Endothelial cell of umbilical vein (primary cell): ENCODE measurements around the gene MISP. TPM values are rescaled to one million over a fixed set of nuclear protein-coding genes. Genes with fewer than 3 reads are reported as not detected.

Experiments
- BruUV-seq: library from RNA; stranded (reverse); fragments of 400-500 nt; replicated peaks from 2 replicates; lab custom pipeline; 2021; lab: Mats Ljungman, UMichigan
- CTCF ChIA-PET: fragments of 300-600, 350-600 bp; sonication (Branson Sonifier 250); formaldehyde crosslinking; loops from one replicate; lab custom pipeline; 2021; ENCODE audit warnings: antibody characterized with exemption, inconsistent platforms; lab: Charles Lee
- POLR2A ChIA-PET: fragments of 300-600, 350-600 bp; sonication (Branson Sonifier 250); formaldehyde crosslinking; loops from one replicate; lab custom pipeline; 2021; ENCODE audit warnings: antibody characterized with exemption, inconsistent platforms; lab: Charles Lee
- DNase-seq: peaks from one replicate; pipeline ENCODE4 v3.0.0-alpha.2; 2011; ENCODE audit warnings: low read depth, low spot score
- FAIRE-seq: peaks from 2 replicates; lab custom pipeline; 2011; peaks lifted over from hg19 to GRCh38; lab: Jason Lieb, UNC
- H2AFZ ChIP-seq: 2 replicates; pipeline ENCODE4 v1.6.0; 2012; ENCODE audit warnings: low read depth, low read length, control low read depth, inconsistent platforms
- H3K27ac ChIP-seq: 2 replicates; pipeline ENCODE4 v1.5.1; 2011; ENCODE audit warnings: low read depth, mild to moderate bottlenecking, control low read depth, low read length, moderate library complexity; ENCODE audit not compliant: insufficient read depth
- H3K27me3 ChIP-seq, 2 experiments: 2 replicates each; pipeline versions ENCODE4 v1.6.0 to v1.6.1; 2011; ENCODE audit warnings: low read length in 2 of 2, mixed read lengths in 1 of 2; ENCODE audit not compliant: control insufficient read depth in 2 of 2, insufficient read depth in 2 of 2
- H3K36me3 ChIP-seq, 2 experiments: 2 replicates in 1 of 2; 3 replicates in 1 of 2; pipeline ENCODE4 v1.5.1; 2011; ENCODE audit warnings: low read length in 2 of 2, mild to moderate bottlenecking in 1 of 2, moderate library complexity in 1 of 2; ENCODE audit not compliant: control insufficient read depth in 2 of 2, insufficient read depth in 2 of 2; ENCODE audit errors: extremely low read depth in 1 of 2
- H3K4me1 ChIP-seq: 3 replicates; pipeline ENCODE4 v1.5.1; 2011; ENCODE audit warnings: mild to moderate bottlenecking, low read length; ENCODE audit not compliant: control insufficient read depth, insufficient read depth; ENCODE audit errors: extremely low read depth
- H3K4me2 ChIP-seq: 2 replicates; pipeline ENCODE4 v1.6.1; 2011; ENCODE audit warnings: low read length, control low read depth, mixed read lengths; ENCODE audit not compliant: insufficient read depth
- H3K4me3 ChIP-seq, 3 experiments: fragments of 200-600 bp in 1 of 3; sonication (generic), shearing (Covaris generic) in 1 of 3; replicated peaks in 1 of 3; 2 replicates each; pipeline ENCODE4 v1.5.1; 2011 to 2016; ENCODE audit warnings: control low read depth in 3 of 3, low read length in 3 of 3, mild to moderate bottlenecking in 2 of 3, inconsistent platforms in 1 of 3, low read depth in 1 of 3, moderate library complexity in 1 of 3; ENCODE audit not compliant: insufficient read depth in 1 of 3
- H3K79me2 ChIP-seq: 2 replicates; pipeline ENCODE4 v1.6.0; 2012; ENCODE audit warnings: low read length, inconsistent platforms; ENCODE audit not compliant: control insufficient read depth, insufficient read depth
- H3K9ac ChIP-seq: replicated peaks from 2 replicates; pipeline ENCODE3; 2011; ENCODE audit warnings: low read length, control low read depth; ENCODE audit not compliant: insufficient read depth; ENCODE audit errors: extremely low read depth
- H3K9me1 ChIP-seq: replicated peaks from 3 replicates; pipeline ENCODE4 v1.6.0; 2011; ENCODE audit warnings: mild to moderate bottlenecking, low read length; ENCODE audit not compliant: control insufficient read depth, insufficient read depth; ENCODE audit errors: extremely low read depth
- H3K9me3 ChIP-seq: replicated peaks from 2 replicates; pipeline ENCODE4 v1.5.1; 2012; ENCODE audit warnings: low read length, inconsistent platforms; ENCODE audit not compliant: control insufficient read depth, insufficient read depth
- H4K20me1 ChIP-seq: replicated peaks from 2 replicates; pipeline ENCODE3; 2011; ENCODE audit warnings: mild to moderate bottlenecking, low read length; ENCODE audit not compliant: control insufficient read depth, insufficient read depth; ENCODE audit errors: extremely low read depth
- EZH2 ChIP-seq: IDR thresholded peaks from 2 replicates; pipeline ENCODE4 v1.6.1; 2012; ENCODE audit warnings: borderline replicate concordance, low read depth, mild to moderate bottlenecking, moderate library complexity, low read length, inconsistent platforms; ENCODE audit not compliant: severe bottlenecking
- MAX ChIP-seq: IDR thresholded peaks from 2 replicates; pipeline ENCODE4 v1.6.1; 2011; ENCODE audit not compliant: insufficient read depth, insufficient read length
- MYC ChIP-seq: IDR thresholded peaks from one replicate; pipeline ENCODE4 v1.6.1; 2011; ENCODE audit warnings: mild to moderate bottlenecking, low read depth, low read length
- POLR2A ChIP-seq: IDR thresholded peaks from 2 replicates; pipeline ENCODE4 v1.6.1; 2012; ENCODE audit warnings: low read depth, mild to moderate bottlenecking, control low read depth, low read length
- POLR2AphosphoS5 ChIP-seq: IDR thresholded peaks from 2 replicates; pipeline ENCODE4 v1.6.1; 2012; ENCODE audit warnings: low read depth, mild to moderate bottlenecking, control low read depth, low read length, moderate library complexity; ENCODE audit not compliant: insufficient read depth
- dilution Hi-C: fragments of 300-500 bp; cut with MboI; formaldehyde crosslinking; loops from one replicate; pipeline ENCODE4 v1.15.0; 2019; ENCODE audit warnings: low sequenced_read_pairs; ENCODE audit not compliant: extremely low pct_ligation_motif_present
- intact Hi-C: fragments of 100-400 bp; cut with micrococcal nuclease; formaldehyde crosslinking; loops from one replicate; pipeline ENCODE4 v1.10.0; 2022
- polyA plus RNA-seq, 4 experiments: library from polyadenylated mRNA; depleted of rRNA in 3 of 4; stranded (reverse) in 3 of 4; unstranded in 1 of 4; fragments of >200 nt; gene quantifications; 2 replicates each; pipeline versions ENCODE4 v1.2.1 to v1.2.3, GENCODE V29; 2011 to 2012; ENCODE audit warnings: missing spikeins in 1 of 4
- total RNA-seq: library from RNA; stranded (reverse); gene quantifications from 2 replicates; pipeline ENCODE4 v1.2.3, GENCODE V29; 2021

Gene MISP
- total and polyA plus RNA-seq, 2 donors (not counting 3 experiments of a cell fraction or from before 2014, with no cell fraction given) = not detected

GRCh38 chr19:796692-797527, 46.0 kb downstream of the MISP start, which contains the start of gene PTBP1:
PTBP1 (plus strand) TSS chr19:797452; CDS start chr19:797498, 46 bp downstream.
- BruUV-seq = no TSS peak
- Histone ChIP-seq H4K20me1 (no peaks in the 10 kb centered on the region), H3K4me2 (peak within 1 kb of the TSS; percentile 86), H3K4me1 (peaks cover 33% of the 10 kb centered on the region), H3K79me2 (peaks cover 41% of the 10 kb centered on the region), H3K4me3 (peak within 1 kb of the TSS; percentile 84 to 93 (median 87)), H3K9ac (peak within 1 kb of the TSS; percentile 92), H3K36me3 (peaks cover 11 to 15% of the 10 kb centered on the region in 2 experiments), H3K27me3 (no peaks in the 10 kb centered on the region), H3K9me3 (no peaks in the 10 kb centered on the region), H2AFZ (peak within 1 kb of the TSS; percentile 72), H3K27ac (peak within 1 kb of the TSS; percentile 73), H3K9me1 (no peaks in the 10 kb centered on the region)
- POLR2A ChIA-PET = interaction anchor here (0.6 to 1.3 kb wide), 2 partner anchors 12 to 13 kb away, joined by 3 to 4 read pairs; no protein-coding TSS in a partner anchor
- no peak for TF ChIP-seq EZH2
- TF ChIP-seq MYC = peak; percentile 97
- TF ChIP-seq POLR2A = peak; percentile 88
- peak; percentile 97 for TF ChIP-seq MAX
- TF ChIP-seq POLR2AphosphoS5 = peak; percentile 70
- peak; percentile 99 for FAIRE-seq
- dilution Hi-C loops (no loop called here), intact Hi-C loops (loop anchor here (1.0 to 10.0 kb wide), 4 partner anchors 8 to 448 kb away; partner anchors contain the start of genes ATP5F1D and MIDN)
- CTCF ChIA-PET = no interaction called here
- DNase-seq = peak; percentile 100
